Measurements from ENCODE around the gene KRTAP3-1.

GRCh38 chr17:41042953-41043352, 34.0 kb upstream of the KRTAP3-1 start:
- no peak for TF ChIP-seq CTCF (IDR thresholded peaks at IDR 0.05)
- TF ChIP-seq MAX (IDR thresholded peaks at IDR 0.05), result no peak
